Measurements from ENCODE around the gene SSH2. TPM values are rescaled to one million over a fixed set of nuclear protein-coding genes. Genes with fewer than 3 reads are reported as not detected.

SSH2 gene
- total RNA-seq, 1 donor from 2014 or later = 9.8 TPM

DNA sequence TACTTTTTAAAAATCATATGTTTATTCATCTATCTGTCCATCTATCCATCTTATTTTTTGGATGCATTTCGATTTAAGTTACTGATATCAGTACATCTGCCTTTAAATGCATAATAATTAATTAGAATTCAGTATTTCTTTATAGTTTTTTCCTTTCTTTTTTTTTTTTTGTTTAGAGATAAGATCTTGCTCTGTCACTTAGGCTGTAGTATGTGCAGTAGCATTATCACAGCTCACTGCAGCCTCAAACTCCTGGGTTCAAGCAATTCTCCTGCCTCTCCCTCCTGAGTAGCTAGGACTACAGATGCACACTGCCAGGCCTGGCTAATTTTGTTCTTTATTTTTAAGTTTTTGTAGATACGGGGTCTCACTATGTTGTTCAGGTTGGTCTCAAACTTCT lies 133.4 kb downstream of the SSH2 start:
- DNase-seq (ENCODE audit: low read depth) = no peak
- TF ChIP-seq, protein P1, sequence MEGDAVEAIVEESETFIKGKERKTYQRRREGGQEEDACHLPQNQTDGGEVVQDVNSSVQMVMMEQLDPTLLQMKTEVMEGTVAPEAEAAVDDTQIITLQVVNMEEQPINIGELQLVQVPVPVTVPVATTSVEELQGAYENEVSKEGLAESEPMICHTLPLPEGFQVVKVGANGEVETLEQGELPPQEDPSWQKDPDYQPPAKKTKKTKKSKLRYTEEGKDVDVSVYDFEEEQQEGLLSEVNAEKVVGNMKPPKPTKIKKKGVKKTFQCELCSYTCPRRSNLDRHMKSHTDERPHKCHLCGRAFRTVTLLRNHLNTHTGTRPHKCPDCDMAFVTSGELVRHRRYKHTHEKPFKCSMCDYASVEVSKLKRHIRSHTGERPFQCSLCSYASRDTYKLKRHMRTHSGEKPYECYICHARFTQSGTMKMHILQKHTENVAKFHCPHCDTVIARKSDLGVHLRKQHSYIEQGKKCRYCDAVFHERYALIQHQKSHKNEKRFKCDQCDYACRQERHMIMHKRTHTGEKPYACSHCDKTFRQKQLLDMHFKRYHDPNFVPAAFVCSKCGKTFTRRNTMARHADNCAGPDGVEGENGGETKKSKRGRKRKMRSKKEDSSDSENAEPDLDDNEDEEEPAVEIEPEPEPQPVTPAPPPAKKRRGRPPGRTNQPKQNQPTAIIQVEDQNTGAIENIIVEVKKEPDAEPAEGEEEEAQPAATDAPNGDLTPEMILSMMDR (IDR thresholded peaks at IDR 0.05; ENCODE audit: insufficient read depth, low read length, poor library complexity, severe bottlenecking) = no peak
- H3K4me3 ChIP-seq (ENCODE audit: low read depth, low read length) = no peak overlapping the region
- H3K27me3 ChIP-seq (ENCODE audit: control insufficient read depth, insufficient read depth, low read length) = no peaks in the 10 kb centered on the region
- H3K36me3 ChIP-seq (ENCODE audit: control insufficient read depth, insufficient read depth, low read length) = no peaks in the 10 kb centered on the region

DNA sequence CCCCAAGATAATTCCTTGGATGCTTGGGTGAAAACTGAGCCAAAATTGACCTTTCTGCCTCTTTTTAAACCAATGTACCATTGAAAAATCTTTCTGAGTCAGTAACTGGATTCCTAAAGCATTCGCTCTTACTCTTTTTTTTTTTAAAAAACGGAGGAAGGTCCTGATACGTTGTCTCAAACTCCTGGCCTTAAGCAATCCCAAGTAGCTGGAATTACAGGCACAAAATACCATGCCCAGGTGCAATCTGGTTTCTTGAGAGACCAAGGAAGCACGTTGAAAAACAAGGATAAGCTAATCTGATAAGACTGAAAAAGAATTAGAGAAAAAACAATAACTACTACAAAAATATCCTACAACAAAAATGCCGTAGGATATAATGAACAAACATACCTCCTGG lies 136.5 kb downstream of the SSH2 start:
- Histone ChIP-seq H3K36me3 (ENCODE audit: control insufficient read depth, insufficient read depth, low read length) (peaks cover 1% of the 10 kb centered on the region), H3K27me3 (ENCODE audit: control insufficient read depth, insufficient read depth, low read length) (no peaks in the 10 kb centered on the region), H3K4me3 (ENCODE audit: low read depth, low read length) (no peak overlapping the region)
- no peak for DNase-seq (ENCODE audit: low read depth)
- TF ChIP-seq, protein P1 (IDR thresholded peaks at IDR 0.05; ENCODE audit: insufficient read depth, low read length, poor library complexity, severe bottlenecking) = no peak

DNA sequence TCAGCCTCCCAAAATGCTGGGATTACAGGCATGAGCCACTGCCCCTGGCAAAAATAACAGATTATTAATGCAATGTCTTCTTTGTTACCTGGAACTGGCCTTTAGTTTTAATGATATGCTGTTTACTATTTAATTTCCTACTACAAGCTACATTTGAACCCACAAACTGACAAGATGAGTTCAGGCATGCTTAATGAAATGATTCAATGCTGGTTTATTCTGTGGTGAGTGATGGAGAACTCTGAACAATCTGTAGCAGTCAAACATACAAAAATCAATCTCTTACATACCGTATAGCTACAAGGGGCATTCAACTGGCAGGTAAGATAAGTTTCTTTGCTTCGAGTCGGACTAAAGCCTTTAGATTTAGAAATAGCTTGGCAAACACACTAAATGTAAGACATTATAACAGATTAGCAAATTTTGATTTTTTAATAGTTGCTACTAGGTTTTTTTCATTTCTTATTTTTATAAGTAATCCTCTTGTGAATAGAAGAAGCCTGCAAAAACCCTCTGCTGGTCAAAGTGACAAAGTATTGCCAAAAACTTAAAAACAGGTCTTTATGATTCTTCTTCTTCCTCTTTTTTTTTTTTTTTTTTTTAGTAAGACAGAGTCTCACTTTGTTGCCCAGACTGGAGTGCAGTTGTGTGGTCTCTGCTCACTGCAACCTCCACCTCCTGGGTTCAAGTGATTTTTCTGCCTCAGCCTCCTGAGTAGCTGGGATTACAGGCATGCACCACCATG lies 138.5 kb downstream of the SSH2 start:
- peaks cover 1% of the 10 kb centered on the region for H3K36me3 ChIP-seq (ENCODE audit: control insufficient read depth, insufficient read depth, low read length)
- H3K4me3 ChIP-seq (ENCODE audit: low read depth, low read length) = no peak overlapping the region
- TF ChIP-seq, protein P1 (IDR thresholded peaks at IDR 0.05; ENCODE audit: insufficient read depth, low read length, poor library complexity, severe bottlenecking) = no peak
- H3K27me3 ChIP-seq (ENCODE audit: control insufficient read depth, insufficient read depth, low read length) = no peaks in the 10 kb centered on the region
- no peak for DNase-seq (ENCODE audit: low read depth)

DNA sequence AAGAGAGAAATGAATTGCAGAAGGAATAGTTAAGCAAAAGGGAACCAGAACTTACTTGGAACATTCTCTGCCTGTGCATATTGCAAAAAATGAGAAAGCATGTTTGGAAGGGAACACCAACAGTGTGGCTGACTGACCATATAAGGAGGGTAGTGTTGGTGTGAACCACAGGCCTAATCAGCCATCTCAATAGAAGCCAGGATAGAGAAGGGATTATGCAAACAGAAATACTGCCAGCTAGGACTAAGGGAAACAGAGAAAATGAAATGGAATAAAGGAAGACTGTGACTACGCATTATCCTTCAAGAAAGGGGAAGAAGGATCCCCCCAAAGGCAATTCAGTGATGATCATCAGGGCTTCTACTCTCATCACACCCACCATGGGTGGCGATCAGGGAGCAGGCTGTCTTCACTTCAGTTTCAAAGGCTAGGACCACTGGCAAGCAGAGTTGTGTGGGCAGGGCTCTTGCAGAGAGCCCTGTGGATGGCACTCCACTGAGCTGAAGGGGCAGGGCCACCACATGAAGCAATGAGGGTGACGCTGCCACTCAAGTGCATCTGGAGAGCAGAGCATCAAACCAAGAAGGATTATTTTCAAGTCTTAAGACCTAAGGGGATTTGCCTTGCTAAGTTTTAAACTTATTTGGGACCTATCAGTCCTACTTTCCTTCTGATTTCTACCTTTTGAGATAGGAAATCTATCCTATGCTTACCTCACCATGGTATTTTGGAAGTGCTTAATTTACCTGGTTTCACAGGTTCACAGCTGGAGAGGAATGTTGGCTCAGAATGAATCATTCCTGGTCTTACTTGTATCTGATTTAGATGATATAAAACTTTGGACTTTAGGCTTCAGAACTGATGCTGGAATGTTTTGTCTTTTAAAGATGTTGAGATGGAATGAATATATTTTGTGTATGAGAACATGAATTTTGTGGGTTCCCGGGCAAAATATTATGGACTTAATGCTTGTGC lies 140.5 kb downstream of the SSH2 start:
- DNase-seq (ENCODE audit: low read depth) = no peak
- TF ChIP-seq, protein P1 (IDR thresholded peaks at IDR 0.05; ENCODE audit: insufficient read depth, low read length, poor library complexity, severe bottlenecking) = no peak
- H3K4me3 ChIP-seq (ENCODE audit: low read depth, low read length) = no peak overlapping the region
- no peaks in the 10 kb centered on the region for H3K27me3 ChIP-seq (ENCODE audit: control insufficient read depth, insufficient read depth, low read length)
- H3K36me3 ChIP-seq (ENCODE audit: control insufficient read depth, insufficient read depth, low read length) = peaks cover 1% of the 10 kb centered on the region

DNA sequence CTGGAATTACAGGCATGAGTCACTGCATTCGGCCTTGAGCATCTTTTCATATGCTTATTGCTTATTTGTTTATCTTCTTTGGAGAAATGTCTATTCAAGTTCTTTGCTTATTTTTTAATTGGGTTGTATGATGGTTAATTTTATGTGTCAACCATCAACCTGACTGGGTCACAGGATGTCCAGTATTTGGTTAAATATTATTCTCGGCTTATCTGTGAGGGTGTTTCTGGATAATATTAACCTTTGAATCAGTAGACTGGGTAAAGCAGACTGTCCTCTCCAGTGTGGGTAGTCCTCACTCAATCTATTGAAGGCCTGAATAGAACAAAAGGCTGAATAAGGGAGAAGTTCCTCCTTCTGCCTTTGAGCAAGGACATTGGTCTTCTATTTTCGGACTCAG lies 142.0 kb downstream of the SSH2 start:
- DNase-seq (ENCODE audit: low read depth) = no peak
- H3K36me3 ChIP-seq (ENCODE audit: control insufficient read depth, insufficient read depth, low read length) = peaks cover 1% of the 10 kb centered on the region
- TF ChIP-seq, protein P1 (IDR thresholded peaks at IDR 0.05; ENCODE audit: insufficient read depth, low read length, poor library complexity, severe bottlenecking) = no peak
- H3K4me3 ChIP-seq (ENCODE audit: low read depth, low read length) = no peak overlapping the region
- no peaks in the 10 kb centered on the region for H3K27me3 ChIP-seq (ENCODE audit: control insufficient read depth, insufficient read depth, low read length)

Data from kidney epithelial cell (primary cell).